ENCODE results near the gene F9.
"Not testable (repeated sequence)": the region's sequence is repeated elsewhere in the genome, so short reads cannot be mapped to it uniquely, and the experiment has no call there.

Gene F9

DNA sequence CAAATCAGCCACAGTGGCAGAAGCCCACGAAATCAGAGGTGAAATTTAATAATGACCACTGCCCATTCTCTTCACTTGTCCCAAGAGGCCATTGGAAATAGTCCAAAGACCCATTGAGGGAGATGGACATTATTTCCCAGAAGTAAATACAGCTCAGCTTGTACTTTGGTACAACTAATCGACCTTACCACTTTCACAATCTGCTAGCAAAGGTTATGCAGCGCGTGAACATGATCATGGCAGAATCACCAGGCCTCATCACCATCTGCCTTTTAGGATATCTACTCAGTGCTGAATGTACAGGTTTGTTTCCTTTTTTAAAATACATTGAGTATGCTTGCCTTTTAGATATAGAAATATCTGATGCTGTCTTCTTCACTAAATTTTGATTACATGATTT lies at the start of gene F9:
F9 (plus strand) TSS at position 190 of the 400 bp plus-strand sequence; CDS start at position 216, 26 bp downstream.
- DNase-seq = no peak

DNA sequence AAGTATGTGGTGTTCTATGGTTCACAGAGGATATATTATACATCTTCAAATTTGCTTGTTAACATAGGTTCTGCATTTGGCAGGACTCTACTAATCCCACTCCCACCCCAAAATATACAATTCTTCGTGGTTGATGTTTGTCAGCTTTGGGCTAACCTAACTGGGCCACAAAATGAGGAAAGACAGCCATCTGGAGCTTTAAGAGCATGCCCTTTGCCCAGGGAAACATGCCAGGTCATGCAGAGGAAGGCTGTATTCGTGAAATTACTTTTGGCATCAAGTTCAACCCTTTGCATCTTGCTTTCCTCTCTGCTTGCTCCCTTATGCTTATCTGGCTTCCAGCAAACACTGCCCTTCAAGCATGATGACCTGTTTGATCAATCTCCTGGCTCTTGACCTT lies 46.8 kb upstream of the F9 start:
- DNase-seq = no peak

DNA sequence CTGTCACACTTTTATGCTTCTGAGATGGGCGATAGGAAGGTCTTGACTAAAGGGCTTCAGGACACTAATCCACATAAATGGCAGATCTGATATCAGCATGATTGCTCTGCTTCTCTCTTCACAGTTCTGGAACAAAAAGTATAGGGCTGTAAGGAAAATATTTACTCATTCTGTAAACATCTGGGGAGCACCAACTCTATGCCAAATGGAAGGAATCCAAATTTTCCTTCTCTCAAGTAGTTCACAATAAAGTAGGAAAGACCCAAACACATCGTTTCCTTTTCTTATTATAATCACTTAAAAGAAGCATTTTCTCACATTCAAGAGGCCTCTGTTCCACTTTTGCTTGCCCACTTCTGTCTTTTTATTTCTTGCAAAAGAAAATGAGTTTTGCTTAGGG lies 45.9 kb upstream of the F9 start:
- no peak for DNase-seq

DNA sequence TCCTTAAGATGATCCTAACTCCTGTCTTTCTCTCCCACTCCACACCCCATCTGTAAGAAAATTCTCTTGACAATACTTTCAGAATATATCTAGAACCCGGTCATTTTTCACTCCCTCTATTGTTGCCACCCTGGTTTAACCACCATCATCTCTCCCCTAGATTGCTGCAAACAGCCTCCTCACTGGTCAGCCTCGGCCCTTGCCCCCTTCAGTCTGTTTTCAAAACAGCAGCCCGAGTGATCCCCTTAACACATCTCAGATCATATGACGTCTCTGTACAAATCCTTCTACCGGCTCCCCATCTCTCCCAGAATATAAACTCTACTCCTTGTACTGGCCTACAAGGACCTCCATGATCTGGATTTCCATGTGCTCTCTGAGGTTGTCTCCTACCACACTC lies 35.2 kb upstream of the F9 start:
- DNase-seq = no peak

DNA sequence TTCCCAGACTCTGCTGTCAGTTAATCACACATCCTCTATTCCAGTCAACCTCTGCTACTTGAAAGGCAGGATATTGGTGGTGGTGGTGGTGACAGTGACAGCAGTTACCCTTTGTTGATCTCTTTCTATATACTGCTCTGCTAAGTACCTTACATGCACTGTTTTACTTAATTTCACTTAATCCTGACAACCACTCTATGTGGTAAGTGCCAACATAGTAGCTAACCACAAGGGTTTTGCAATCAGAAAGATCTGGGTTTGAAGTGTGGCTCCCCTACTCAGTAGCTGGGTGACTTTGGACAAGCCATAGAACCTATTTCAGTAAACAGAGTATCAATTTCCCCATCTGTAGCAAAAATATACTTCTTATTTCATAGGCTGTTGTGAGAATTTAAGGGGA lies 24.2 kb upstream of the F9 start:
- DNase-seq = no peak

DNA sequence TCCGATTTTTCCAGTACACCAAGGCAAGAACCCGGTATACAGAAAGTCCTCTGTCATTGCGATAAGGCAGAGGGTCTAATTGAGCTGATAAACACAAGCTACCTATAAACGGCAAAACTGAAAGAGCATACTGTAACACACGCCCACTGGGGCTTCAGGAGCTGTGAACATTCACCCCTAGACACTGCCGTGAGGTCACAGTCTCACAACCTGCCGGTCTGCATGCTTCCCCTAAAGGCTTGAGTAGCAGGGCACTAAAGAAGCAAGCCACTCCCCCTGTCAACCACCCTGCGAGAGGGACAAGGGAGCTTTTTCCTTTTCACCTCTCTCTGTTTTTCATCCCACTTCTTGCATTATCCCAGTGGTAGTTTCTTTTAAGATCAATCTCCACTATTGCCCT lies 22.4 kb upstream of the F9 start:
- no peak for DNase-seq

DNA sequence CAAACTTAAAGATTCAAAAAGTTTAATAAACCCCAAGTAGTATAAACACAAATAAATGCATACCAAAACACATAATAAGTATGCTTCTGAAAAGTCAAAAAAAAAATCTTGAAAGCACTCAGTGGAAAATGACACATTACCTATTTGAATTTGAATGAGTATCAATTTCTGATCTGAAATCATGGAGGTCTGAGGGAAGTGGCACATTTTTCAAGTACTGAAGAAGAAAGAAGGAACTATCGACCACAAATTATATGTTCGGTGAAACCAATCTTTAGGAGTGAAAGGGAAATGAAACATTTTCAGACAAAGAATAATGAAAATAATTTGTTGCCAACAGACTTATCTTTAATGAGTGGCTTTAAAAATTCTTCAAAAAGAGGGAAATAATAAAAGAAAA lies 12.1 kb upstream of the F9 start:
- DNase-seq = no peak

DNA sequence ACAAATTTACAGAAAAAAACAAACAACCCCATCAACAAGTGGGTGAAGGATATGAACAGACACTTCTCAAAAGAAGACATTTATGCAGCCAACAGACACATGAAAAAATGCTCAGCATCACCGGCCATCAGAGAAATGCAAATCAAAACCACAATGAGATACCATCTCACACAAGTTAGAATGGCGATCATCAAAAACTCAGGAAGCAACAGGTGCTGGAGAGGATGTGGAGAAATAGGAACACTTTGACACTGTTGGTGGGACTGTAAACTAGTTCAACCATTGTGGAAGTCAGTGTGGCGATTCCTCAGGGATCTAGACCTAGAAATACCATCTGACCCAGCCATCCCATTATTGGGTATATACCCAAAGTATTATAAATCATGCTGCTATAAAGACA lies 1.7 kb upstream of the F9 start:
- DNase-seq = not testable (repeated sequence)

DNA sequence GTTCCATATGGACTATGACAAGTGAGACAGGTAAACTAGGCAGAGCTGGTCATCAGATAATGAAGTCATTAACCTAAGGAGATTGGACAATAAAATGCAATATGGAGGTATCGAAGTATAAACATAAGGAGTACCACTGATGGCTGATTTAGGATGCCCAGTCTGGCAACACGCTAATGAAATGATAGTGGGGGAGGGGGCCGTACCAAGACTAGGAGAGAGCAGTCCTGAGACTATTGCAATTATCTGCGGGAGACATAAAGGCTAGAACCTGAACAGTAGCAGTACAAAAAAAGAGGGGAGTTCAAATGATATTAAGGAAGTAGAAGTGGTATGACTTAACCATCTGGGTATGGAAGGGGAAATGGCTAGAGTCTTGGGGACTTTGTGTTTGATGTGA lies 2.3 kb downstream of the F9 start:
- DNase-seq = no peak

DNA sequence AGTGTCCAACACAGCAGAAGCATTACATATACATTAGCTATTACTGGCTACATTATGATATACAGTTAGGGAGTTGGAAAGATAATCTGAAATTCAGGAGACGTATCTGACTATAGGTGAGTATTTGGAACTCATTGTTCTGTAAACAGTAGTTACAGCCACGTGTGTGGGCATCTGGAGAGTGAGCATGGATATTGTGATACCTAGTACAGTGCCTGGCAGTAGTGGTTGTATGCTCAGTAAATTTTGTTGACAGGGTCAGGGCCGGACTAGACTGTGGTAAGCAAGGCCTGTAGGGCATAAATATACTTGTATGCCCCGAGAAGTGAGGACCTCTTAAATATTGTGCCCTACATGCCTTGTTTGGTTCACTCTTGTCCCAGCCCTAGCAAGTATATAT lies 2.9 kb downstream of the F9 start:
- DNase-seq = no peak

DNA sequence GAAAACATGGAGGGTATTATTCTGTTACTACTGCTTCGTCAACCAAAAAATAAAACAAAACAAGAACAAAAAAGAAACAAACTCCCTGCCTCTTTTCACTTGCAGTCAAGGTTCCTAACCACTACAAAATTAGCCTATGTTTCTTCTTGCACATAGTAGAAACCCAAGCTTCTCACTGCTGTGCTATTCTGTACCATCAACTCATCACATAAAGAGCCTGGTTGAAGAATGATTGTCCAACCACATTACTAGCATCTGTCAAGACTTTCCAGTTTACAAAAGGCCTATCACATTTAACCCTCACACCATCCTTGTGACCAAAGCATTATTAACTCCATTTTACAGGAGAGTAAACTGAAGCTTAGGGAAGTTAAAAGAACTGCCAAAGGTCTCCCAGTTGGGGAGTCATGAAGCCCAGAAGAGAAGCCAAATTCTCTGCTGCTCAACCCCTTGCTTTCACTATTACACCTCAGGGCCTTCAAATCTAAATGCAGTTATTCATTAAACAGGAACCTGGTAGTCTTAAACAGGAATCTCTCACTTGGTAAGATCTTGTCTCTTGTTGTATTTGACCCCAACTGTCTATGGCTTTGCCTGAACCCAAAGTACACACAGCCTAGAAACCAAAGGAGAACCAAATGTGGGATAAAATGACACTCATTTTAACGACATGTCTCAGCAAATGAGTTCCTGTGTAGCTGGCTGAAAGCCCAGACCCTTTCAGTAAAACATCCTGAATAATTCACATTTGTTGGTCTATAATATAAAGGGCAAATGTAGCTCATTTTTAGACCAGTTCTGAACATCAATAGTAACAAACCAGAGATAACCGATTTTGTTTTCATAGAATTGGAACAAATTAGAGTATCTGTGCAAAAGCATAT lies 8.6 kb downstream of the F9 start:
- no peak for DNase-seq

DNA sequence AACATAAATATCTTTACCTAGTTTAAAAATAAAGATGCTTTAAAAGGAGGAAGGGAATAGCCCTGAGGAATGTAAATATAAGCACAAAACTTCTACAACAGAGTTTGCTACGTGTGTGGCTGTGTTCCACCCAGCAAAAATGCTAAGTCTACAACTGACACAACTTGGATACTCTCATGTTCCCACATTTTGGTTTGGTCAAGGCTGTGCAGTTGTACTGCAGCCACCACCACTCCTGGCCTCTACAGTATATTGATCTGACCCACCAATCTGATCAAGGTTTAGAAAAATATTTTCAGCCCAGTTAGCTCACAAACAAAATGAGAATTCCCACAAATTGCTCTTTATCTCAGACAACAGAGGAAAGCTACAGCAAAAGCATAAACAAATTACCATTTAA lies 12.1 kb downstream of the F9 start:
- DNase-seq = no peak

DNA sequence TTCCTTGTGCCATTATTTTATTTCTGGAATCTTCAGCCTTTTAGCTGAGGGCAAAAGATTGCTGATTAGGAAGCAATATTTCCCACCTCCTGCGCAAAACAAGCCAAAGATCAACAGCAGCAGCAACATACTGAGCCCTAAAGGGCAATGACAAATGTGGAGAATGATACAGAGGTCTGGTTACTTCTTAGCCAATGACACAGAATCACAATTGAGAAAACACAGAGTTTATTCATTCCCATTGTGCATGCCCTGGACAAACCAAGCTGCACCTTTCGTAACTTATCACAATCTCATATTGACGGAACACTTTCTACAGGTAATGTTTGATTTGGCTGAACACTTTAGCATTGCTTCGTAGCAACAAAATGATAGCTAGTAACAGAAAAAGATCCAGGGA lies 13.4 kb downstream of the F9 start:
- DNase-seq = no peak

DNA sequence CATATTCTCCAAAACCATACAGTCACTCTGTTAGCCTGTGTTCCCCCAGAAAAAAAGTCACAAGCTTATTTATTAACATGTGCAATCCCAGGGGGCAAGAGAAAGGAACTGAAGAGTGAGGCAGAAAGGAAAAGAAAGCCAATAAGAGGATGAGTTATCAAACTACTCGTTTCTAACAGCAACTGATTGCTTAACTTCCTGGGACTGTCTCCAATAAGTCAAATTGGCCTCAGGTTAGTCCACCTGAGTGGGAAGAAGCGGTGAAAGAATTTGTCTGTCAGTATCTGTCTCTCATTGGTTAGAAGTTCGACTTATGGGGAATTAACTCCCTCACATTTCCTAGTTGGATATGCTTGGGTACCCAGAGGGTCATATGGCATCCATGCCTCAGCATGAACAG lies 14.1 kb downstream of the F9 start:
- DNase-seq = no peak

DNA sequence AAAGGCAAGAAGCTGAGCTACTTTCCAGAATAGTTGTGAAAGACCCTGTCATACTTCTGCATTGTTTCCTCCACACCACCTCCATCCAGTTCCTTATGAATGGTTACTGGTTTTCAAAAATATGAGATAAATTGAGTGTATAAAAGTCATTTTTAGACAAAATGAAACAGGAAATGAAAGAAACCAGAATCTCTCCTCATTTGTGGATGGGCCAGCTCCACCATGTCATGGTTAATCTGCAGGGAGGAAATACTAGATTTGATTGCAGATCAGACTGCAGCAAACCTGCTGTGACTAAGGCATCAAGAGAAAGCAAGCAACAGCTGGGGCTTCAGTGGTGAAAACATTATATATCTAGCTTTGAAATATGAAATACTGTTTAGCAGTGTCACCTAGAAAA lies 23.8 kb downstream of the F9 start:
- DNase-seq = no peak

DNA sequence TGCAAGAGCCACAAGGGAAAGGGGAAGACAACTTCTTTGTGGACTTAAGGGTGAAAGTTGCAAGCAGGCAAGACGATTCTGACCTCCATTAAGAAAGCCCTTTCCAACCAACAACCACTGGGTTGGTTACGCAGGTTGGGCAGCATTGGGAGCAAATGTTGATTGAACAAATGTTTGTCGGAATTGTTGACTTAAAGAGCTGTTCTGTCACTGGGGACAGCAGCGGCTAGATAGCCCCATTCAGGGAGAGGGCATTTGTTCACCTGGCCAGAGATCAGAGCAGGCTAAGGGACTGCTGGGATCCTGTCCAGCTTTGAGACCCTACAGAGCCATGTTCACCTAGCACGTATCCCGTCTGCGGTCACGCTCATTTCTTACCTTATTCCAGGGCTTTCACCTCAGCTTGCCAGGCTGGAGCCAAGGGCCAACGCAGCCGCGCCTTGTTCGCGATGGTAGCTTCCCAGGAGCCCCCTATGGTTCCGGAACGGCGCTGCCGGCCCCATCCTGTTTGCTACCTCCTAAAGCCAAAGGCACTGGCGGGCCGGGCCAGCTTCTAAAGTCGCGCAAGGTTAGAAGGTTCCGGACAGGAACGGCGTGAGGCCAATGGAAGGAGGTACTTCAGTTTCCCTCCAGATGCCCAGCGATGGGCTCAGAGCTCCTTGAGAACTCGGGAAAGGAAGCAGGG lies 24.6 kb downstream of the F9 start:
- DNase-seq = no peak

DNA sequence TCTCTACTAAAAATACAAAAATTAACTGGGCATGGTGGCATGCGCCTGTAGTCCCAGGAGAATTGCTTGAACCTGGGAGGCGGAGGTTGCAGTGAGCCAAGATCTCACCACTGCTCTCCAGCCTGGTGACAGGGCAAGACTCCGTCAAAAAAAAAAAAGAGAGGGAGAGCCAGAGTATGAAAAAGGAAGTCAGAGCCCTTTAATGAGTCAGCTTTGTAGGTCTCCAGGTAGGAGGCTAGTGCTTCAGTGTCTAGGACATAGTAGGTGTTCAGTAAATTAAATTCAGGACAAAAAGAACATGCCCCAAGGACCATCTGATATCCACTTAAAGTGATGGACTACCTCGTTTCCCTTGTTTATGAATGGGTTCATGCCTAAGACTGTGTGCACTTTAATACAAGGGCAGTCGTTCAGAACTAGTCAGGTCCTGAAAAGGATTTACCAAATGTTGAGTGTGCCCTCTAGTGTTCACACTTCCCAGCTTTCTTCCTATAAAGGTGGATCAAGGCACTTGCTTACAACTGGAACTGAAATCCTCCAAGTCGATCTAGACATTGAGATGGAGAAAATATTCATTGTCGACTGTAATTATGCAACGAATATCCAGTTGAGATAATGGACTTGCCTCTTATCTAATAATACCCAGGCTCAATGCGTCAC lies 29.0 kb downstream of the F9 start:
- no peak for DNase-seq

DNA sequence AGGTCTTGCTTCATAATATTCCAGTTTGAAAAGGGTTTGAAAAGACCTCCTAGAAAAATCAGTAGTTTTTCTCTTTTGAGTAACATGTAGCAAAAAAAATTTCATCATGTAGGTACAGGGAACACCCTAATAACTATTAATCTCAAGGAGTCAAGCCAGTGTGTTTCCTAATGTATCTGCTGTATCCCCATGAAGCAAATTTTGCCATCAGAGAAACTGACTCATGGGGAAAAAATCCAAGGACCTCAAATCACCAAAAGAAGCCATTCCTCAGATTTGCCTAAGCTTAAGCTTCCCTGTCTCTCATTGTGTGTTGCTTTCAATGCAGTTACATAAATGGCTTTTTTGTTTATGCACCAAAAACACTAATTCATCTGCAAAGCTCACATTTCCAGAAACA lies 29.7 kb downstream of the F9 start:
- no peak for DNase-seq

DNA sequence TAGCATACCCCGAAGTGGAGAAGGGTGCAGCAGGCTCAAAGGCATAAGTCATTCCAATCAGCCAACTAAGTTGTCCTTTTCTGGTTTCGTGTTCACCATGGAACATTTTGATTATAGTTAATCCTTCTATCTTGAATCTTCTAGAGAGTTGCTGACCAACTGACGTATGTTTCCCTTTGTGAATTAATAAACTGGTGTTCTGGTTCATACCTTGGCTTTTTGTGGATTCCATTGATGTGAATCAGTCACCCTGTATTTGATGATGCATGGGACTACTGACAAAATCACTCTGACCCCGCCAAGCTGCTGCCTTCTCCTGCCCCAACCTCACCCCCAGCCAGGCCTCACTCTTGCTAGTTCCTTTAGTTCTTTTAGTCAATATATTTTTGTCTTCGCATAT lies 32.7 kb downstream of the F9 start:
- DNase-seq = no peak

DNA sequence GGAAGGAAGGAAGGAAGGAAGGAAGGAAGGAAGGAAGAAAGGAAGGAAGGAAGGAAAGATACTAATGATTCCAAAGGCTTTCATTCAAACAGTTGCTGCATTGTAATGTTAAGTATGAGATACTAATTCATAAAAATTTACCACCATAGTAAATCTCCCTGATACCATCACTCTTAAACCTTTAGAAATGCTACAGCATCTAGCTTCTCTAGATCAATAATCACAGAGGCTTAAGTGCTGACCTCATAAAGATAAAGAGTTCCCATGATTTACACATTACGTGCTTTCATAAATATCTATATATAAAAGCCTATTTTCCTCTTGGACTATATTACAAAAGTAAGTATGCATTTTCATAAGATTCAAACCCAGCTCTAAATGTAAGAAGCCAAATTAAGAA lies 36.4 kb downstream of the F9 start:
- no peak for DNase-seq

DNA sequence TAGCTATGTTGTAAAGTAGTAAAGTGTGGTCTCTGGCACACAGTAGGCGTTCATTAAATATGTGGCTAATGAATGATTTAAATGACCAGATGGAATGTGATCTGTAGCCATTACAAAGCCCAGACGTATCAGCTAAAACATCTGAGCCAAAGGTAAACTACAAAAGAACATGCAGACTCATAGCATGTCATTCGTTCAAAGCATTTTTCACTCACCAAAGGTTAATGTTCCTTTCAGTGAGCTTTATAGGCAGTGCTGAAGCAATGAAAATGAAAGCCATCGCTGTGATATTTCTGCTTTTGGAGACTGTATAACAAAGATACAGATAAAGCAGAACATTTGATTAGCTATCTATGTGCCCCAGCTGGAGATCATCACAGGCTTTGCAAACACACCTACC lies 50.5 kb downstream of the F9 start:
- DNase-seq = no peak

DNA sequence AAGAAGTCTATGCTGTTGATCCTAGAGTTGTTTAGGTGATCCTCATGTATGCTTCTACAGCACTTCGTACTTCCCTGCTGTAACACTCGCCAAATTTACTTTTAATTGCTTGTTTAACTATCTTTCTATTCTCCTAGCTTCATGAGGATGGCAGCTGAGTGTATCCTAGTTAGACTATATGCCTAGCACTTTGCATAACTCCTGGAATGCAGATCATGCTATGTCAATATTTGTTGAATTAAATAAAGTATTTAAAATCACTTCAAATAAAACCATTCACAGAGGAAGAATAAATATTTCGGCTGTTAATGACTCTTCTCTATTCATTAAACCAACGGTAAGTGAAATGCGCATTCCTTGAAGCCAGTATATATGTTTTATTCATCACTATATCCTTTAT lies 55.1 kb downstream of the F9 start:
- no peak for DNase-seq

DNA sequence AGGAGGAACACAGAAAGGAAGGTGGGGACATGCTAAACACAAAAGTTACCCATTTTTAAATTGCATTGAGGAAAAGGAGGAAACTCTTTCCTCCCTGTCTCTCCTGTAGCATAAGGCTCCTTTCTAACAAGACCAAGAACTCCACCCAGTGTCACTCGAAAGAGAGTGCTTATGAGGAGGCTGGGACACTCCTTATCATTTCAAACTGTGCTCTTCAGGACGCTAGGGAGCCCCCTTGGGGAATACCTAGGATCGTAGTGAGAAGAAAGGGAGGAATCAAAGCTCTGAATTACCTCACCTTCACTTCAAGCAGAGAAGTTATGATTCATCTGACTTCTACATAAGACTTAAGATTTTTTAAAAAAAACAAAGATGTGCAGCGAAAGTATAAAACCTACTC lies 65.5 kb downstream of the F9 start:
- no peak for DNase-seq

DNA sequence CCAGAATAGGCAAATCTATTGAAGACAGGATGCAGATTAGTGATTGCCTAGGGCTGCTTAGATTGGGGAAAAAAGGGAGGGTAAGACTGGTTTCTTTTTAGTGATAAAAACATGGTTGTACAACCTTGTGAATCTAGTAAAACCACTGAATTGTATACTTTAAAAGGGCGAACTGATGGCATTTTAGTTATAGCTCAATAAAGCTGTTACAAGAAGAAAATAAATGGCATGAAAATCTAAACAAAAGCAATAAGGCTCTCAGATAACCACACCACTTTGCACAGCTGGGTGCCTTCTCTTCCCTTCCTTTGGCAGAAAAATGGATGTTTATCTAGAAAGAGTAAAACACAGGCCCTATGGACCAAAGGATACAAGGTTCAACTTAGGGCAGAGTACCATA lies 69.6 kb downstream of the F9 start:
- DNase-seq = no peak

Data from NCI-H2107 (cell line).